Measurements from ENCODE around the gene DCTN5. TPM values are rescaled to one million over a fixed set of nuclear protein-coding genes. Genes with fewer than 3 reads are reported as not detected.
"Not testable (repeated sequence)": the region's sequence is repeated elsewhere in the genome, so short reads cannot be mapped to it uniquely, and the experiment has no call there.

Gene DCTN5
- total RNA-seq, 6 donors from 2014 or later, result 19.8 to 48.6 (median 35.4) TPM

GRCh38 chr16:23710008-23710407 is 68.7 kb downstream of the DCTN5 start:
- 63 to 86% methylated on average over 2 of the region's 2 CpGs for WGBS, 2 donors
- DNase-seq (no peak), ATAC-seq (ENCODE audit: low FRiP score in 2 of 2) (no peak)
- Histone ChIP-seq H3K27ac (no peak overlapping the region), H3K4me1 (peaks cover 0 to 5% (median 2%) of the 10 kb centered on the region in 4 donors), H3K9me3 (peaks cover 0 to 14% (median 10%) of the 10 kb centered on the region in 4 donors), H3K36me3 (no peaks in the 10 kb centered on the region), H3K27me3 (peaks cover 0 to 14% (median 3%) of the 10 kb centered on the region in 4 donors), H3K4me3 (no peak overlapping the region)
- TF ChIP-seq, protein P1, sequence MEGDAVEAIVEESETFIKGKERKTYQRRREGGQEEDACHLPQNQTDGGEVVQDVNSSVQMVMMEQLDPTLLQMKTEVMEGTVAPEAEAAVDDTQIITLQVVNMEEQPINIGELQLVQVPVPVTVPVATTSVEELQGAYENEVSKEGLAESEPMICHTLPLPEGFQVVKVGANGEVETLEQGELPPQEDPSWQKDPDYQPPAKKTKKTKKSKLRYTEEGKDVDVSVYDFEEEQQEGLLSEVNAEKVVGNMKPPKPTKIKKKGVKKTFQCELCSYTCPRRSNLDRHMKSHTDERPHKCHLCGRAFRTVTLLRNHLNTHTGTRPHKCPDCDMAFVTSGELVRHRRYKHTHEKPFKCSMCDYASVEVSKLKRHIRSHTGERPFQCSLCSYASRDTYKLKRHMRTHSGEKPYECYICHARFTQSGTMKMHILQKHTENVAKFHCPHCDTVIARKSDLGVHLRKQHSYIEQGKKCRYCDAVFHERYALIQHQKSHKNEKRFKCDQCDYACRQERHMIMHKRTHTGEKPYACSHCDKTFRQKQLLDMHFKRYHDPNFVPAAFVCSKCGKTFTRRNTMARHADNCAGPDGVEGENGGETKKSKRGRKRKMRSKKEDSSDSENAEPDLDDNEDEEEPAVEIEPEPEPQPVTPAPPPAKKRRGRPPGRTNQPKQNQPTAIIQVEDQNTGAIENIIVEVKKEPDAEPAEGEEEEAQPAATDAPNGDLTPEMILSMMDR (IDR thresholded peaks at IDR 0.05), result no peak
- TF ChIP-seq POLR2AphosphoS5 (IDR thresholded peaks at IDR 0.05), result no peak
- TF ChIP-seq EP300 (IDR thresholded peaks at IDR 0.05), result no peak

DNA sequence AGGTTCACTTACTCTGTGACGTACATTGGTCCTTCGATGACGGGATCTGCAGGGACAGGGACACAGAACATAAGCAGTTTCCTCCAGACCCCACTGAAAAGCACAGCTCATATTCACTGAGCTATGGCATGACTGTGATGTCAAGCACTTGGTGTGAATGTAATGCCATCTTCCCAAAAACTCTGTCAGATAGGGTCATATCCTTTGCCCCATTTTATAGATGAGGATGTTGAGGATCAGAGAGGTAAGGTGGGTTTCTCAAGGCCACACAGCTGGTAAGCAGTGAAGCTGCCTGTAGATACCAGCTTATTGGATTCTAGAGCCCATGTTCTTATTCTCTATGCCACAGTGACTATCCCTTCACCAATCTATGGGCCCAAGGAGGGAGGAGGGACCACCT is 69.2 kb downstream of the DCTN5 start:
- Histone ChIP-seq H3K27me3 (peaks cover 0 to 14% (median 3%) of the 10 kb centered on the region in 4 donors), H3K36me3 (no peaks in the 10 kb centered on the region), H3K9me3 (peaks cover 0 to 14% (median 10%) of the 10 kb centered on the region in 4 donors), H3K4me3 (no peak overlapping the region), H3K27ac (no peak overlapping the region), H3K4me1 (peaks cover 0 to 5% (median 2%) of the 10 kb centered on the region in 4 donors)
- ATAC-seq (ENCODE audit: low FRiP score in 2 of 2), result no peak
- WGBS, 2 donors, result 93 to 98% methylated on average over 3 of the region's 3 CpGs
- DNase-seq, result no peak
- TF ChIP-seq POLR2AphosphoS5 (IDR thresholded peaks at IDR 0.05) (no peak), POLR2A (IDR thresholded peaks at IDR 0.05) (no peak), EP300 (IDR thresholded peaks at IDR 0.05) (no peak)
- TF ChIP-seq, protein P1 (IDR thresholded peaks at IDR 0.05), result no peak

DNA sequence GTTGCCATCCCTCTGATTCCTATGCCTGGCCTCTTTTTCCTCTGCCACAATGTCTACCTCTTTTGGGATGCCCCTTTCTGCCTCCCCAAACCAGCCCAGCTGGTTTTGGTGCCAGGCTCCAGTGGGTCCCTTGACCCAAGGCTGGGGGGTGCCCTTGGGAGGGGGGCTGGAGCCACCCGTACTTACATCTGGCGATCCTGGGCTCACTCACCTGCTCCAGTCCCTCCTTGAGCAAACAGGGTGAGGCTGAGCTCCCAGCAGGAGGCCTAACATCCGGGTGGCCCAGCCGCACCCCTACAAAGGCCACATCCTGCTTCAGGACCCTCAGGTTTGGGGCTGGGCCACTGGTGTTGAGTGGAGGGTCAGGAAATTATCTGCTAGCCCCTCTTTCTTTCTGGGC is 70.5 kb downstream of the DCTN5 start:
- Histone ChIP-seq H3K4me1 (peaks cover 0 to 5% (median 2%) of the 10 kb centered on the region in 4 donors), H3K4me3 (no peak overlapping the region), H3K9me3 (peaks cover 0 to 14% (median 10%) of the 10 kb centered on the region in 4 donors), H3K27me3 (peaks cover 0 to 14% (median 3%) of the 10 kb centered on the region in 4 donors), H3K36me3 (no peaks in the 10 kb centered on the region), H3K27ac (no peak overlapping the region)
- ATAC-seq (ENCODE audit: low FRiP score in 2 of 2), result no peak
- no peak for DNase-seq
- 56 to 80% methylated on average over 4 of the region's 4 CpGs for WGBS, 2 donors
- no peak for TF ChIP-seq POLR2AphosphoS5 (IDR thresholded peaks at IDR 0.05)
- TF ChIP-seq EP300 (IDR thresholded peaks at IDR 0.05), result no peak
- TF ChIP-seq, protein P1 (IDR thresholded peaks at IDR 0.05), result no peak
- TF ChIP-seq POLR2A (IDR thresholded peaks at IDR 0.05), result no peak

GRCh38 chr16:23712976-23713375 is 71.7 kb downstream of the DCTN5 start, which contains the start of gene ERN2:
Gene ERN2, minus strand, starts transcription at chr16:23713222. Its CDS starts 35 bp downstream, at chr16:23713187.
- DNase-seq (peak in 1 of 2 donors; percentile 61), ATAC-seq (ENCODE audit: low FRiP score in 2 of 2) (no peak)
- H3K4me3 ChIP-seq, result peak within 1 kb of the TSS in 2 of 4 donors; percentile 7 to 20
- H3K27me3 ChIP-seq, result peaks cover 0 to 14% (median 3%) of the 10 kb centered on the region in 4 donors
- TF ChIP-seq, protein P1 (IDR thresholded peaks at IDR 0.05), result no peak
- no peak for TF ChIP-seq POLR2A (IDR thresholded peaks at IDR 0.05)
- WGBS, 2 donors, result 2% methylated on average over 14 of the region's 37 CpGs
- H3K9me3 ChIP-seq, result peaks cover 0 to 14% (median 10%) of the 10 kb centered on the region in 4 donors
- H3K27ac ChIP-seq, result no peak within 1 kb of the TSS
- no peaks in the 10 kb centered on the region for H3K36me3 ChIP-seq
- H3K4me1 ChIP-seq, result peaks cover 0 to 5% (median 2%) of the 10 kb centered on the region in 4 donors

GRCh38 chr16:23716484-23716883 is 75.2 kb downstream of the DCTN5 start:
- no peaks in the 10 kb centered on the region for H3K36me3 ChIP-seq
- H3K4me1 ChIP-seq, result peaks cover 0 to 5% (median 2%) of the 10 kb centered on the region in 4 donors
- DNase-seq, result no peak
- TF ChIP-seq POLR2AphosphoS5 (IDR thresholded peaks at IDR 0.05) (no peak), POLR2A (IDR thresholded peaks at IDR 0.05) (no peak), EP300 (IDR thresholded peaks at IDR 0.05) (no peak)
- TF ChIP-seq, protein P1 (IDR thresholded peaks at IDR 0.05), result no peak
- H3K27ac ChIP-seq, result no peak overlapping the region
- peaks cover 0 to 14% (median 3%) of the 10 kb centered on the region in 4 donors for H3K27me3 ChIP-seq
- no peak overlapping the region for H3K4me3 ChIP-seq
- H3K9me3 ChIP-seq, result no peaks in the 10 kb centered on the region
- 75 to 83% methylated on average over 5 of the region's 5 CpGs for WGBS, 2 donors
- ATAC-seq (ENCODE audit: low FRiP score in 2 of 2), result no peak

- 74 to 86% methylated on average over 9 of the region's 9 CpGs for WGBS, 2 donors
- not testable (repeated sequence) for H3K36me3 ChIP-seq; DNase-seq; H3K27me3 ChIP-seq; H3K4me1 ChIP-seq; ATAC-seq (ENCODE audit: low FRiP score in 2 of 2); H3K27ac ChIP-seq; H3K4me3 ChIP-seq
- peaks cover 0 to 17% (median 7%) of the 10 kb centered on the region in 4 donors for H3K9me3 ChIP-seq
Measured at GRCh38 chr16:23722613-23723240, 81.5 kb downstream of the DCTN5 start.
